ENCODE measurements around the gene COQ4.

Gene COQ4

DNA sequence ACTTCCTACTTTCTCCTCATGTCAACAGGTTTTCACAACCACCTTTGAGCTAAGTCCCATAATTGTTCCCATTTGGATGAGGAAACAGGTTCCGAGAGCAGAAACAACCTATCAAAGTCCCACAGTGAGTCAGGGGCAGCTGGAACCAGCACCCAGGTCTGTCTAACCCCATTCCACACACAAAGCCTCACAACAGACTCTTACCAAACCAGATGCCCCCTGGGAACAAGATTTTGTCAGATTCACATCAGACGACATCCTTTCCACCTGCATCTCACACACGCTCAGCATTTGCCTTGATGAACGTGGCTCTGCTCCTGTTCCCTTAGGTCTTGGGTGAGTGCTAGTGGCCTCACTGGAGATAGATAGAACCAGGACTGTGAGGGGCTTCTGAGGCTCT lies 29.5 kb upstream of the COQ4 start:
- Histone ChIP-seq H3K4me2 (ENCODE audit: insufficient read depth, low read length) (no peak overlapping the region), H3K9ac (ENCODE audit: low read depth, low read length) (no peak overlapping the region), H2AFZ (ENCODE audit: low read depth, low read length) (no peak overlapping the region), H4K20me1 (ENCODE audit: insufficient read depth, low read length) (no peaks in the 10 kb centered on the region), H3K27me3 (ENCODE audit: insufficient read depth, low read length, poor library complexity) (no peaks in the 10 kb centered on the region), H3K9me3 (ENCODE audit: insufficient read depth, low read length, severe bottlenecking) (no peaks in the 10 kb centered on the region), H3K79me2 (ENCODE audit: insufficient read depth, low read length) (no peaks in the 10 kb centered on the region), H3K27ac (ENCODE audit: low read length) (no peak overlapping the region), H3K4me1 (ENCODE audit: insufficient read depth, low read length) (peaks cover 8% of the 10 kb centered on the region; the same call in 1 of the 2 replicates), H3K36me3 (ENCODE audit: insufficient read depth, low read length) (no peaks in the 10 kb centered on the region), H3K4me3 (ENCODE audit: low read depth in 1 of 2, low read length in 2 of 2) (no peak overlapping the region)
- DNase-seq, result peak; percentile 39
- TF ChIP-seq, protein P1, sequence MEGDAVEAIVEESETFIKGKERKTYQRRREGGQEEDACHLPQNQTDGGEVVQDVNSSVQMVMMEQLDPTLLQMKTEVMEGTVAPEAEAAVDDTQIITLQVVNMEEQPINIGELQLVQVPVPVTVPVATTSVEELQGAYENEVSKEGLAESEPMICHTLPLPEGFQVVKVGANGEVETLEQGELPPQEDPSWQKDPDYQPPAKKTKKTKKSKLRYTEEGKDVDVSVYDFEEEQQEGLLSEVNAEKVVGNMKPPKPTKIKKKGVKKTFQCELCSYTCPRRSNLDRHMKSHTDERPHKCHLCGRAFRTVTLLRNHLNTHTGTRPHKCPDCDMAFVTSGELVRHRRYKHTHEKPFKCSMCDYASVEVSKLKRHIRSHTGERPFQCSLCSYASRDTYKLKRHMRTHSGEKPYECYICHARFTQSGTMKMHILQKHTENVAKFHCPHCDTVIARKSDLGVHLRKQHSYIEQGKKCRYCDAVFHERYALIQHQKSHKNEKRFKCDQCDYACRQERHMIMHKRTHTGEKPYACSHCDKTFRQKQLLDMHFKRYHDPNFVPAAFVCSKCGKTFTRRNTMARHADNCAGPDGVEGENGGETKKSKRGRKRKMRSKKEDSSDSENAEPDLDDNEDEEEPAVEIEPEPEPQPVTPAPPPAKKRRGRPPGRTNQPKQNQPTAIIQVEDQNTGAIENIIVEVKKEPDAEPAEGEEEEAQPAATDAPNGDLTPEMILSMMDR (IDR thresholded peaks at IDR 0.05; ENCODE audit: borderline replicate concordance, extremely low read depth, low read length, poor library complexity, severe bottlenecking), result no peak
- no peak for TF ChIP-seq EZH2 (IDR thresholded peaks at IDR 0.05; ENCODE audit: borderline replicate concordance, low read depth, low read length, severe bottlenecking)
- peak; percentile 62 for ATAC-seq (ENCODE audit: insufficient read depth, low read depth)

DNA sequence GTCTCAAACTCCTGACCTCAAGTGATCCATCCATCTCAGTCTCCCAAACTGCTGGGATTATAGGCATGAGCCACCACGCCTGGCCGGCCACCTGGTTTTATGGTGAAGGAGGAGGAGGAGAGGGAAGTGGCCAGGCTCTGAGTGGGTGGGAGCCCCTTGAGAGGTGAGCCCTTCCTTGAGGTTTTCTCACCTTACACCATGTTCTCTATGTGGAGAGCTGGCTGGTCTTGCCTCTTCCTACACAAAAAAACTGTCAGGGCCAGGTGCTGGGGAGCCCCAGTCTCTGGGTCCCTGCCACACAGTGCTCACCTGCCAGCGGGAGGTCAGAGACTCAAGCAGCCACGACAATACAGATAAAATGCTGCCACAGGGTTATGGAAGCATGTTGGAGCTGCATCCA lies 28.5 kb upstream of the COQ4 start:
- Histone ChIP-seq H3K4me2 (ENCODE audit: insufficient read depth, low read length) (no peak overlapping the region), H4K20me1 (ENCODE audit: insufficient read depth, low read length) (no peaks in the 10 kb centered on the region), H3K4me3 (ENCODE audit: low read depth in 1 of 2, low read length in 2 of 2) (no peak overlapping the region), H3K9ac (ENCODE audit: low read depth, low read length) (no peak overlapping the region), H3K27ac (ENCODE audit: low read length) (no peak overlapping the region), H3K79me2 (ENCODE audit: insufficient read depth, low read length) (no peaks in the 10 kb centered on the region), H3K9me3 (ENCODE audit: insufficient read depth, low read length, severe bottlenecking) (no peaks in the 10 kb centered on the region), H3K36me3 (ENCODE audit: insufficient read depth, low read length) (no peaks in the 10 kb centered on the region), H2AFZ (ENCODE audit: low read depth, low read length) (no peak overlapping the region), H3K27me3 (ENCODE audit: insufficient read depth, low read length, poor library complexity) (no peaks in the 10 kb centered on the region), H3K4me1 (ENCODE audit: insufficient read depth, low read length) (peaks cover 8% of the 10 kb centered on the region; the same call in 1 of the 2 replicates)
- no peak for ATAC-seq (ENCODE audit: insufficient read depth, low read depth)
- no peak for DNase-seq
- TF ChIP-seq EZH2 (IDR thresholded peaks at IDR 0.05; ENCODE audit: borderline replicate concordance, low read depth, low read length, severe bottlenecking), result no peak
- TF ChIP-seq, protein P1 (IDR thresholded peaks at IDR 0.05; ENCODE audit: borderline replicate concordance, extremely low read depth, low read length, poor library complexity, severe bottlenecking), result no peak

DNA sequence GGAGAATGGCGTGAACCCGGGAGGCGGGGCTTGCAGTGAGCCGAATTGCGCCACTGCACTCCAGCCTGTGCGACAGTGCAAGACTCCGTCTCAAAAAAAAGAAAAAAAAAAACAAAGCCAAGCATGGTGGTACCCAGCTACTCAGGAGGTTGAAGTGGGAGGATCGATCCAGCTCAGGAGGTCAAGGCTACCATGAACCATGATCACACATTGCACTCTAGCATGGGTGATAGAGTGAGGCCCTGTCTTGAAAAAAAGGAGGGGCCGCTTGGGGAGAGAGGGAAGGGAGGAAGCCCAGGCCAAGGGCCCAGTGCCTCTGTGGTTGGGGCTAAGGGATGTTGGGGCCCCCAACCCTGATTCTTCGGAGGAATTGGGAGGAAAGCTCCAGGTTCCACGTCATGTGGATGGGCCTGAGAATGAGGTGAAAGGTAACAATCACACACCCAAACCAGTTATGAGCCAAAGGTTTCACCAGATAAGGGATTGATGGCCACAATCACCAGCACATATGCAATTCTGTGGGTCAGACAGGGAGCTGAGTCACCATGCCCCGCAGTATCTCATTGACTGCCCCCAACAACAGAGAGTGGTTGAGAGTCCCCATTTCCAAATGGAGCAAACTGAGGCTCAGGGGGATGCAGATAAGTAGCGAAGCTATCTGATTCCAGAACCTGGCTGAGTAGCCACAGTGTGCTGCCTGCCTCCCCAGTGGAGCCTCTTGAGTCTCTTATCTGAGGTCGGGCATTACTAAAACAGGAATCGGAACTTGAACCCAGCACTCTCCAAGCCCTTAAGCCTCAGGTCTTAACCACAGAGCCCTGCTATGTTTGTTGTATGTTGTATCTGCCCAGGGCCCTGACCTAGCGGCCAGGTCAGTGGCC lies 26.1 kb upstream of the COQ4 start:
- TF ChIP-seq, protein P1 (IDR thresholded peaks at IDR 0.05; ENCODE audit: borderline replicate concordance, extremely low read depth, low read length, poor library complexity, severe bottlenecking), result no peak
- TF ChIP-seq EZH2 (IDR thresholded peaks at IDR 0.05; ENCODE audit: borderline replicate concordance, low read depth, low read length, severe bottlenecking), result no peak
- H3K36me3 ChIP-seq (ENCODE audit: insufficient read depth, low read length), result no peaks in the 10 kb centered on the region
- no peak overlapping the region for H3K27ac ChIP-seq (ENCODE audit: low read length)
- no peak overlapping the region for H2AFZ ChIP-seq (ENCODE audit: low read depth, low read length)
- ATAC-seq (ENCODE audit: insufficient read depth, low read depth) (no peak), DNase-seq (no peak)
- H3K4me3 ChIP-seq (ENCODE audit: low read depth in 1 of 2, low read length in 2 of 2), result no peak overlapping the region
- H3K27me3 ChIP-seq (ENCODE audit: insufficient read depth, low read length, poor library complexity), result no peaks in the 10 kb centered on the region
- H3K4me2 ChIP-seq (ENCODE audit: insufficient read depth, low read length), result no peak overlapping the region
- H3K9me3 ChIP-seq (ENCODE audit: insufficient read depth, low read length, severe bottlenecking), result no peaks in the 10 kb centered on the region
- H3K79me2 ChIP-seq (ENCODE audit: insufficient read depth, low read length), result no peaks in the 10 kb centered on the region
- no peaks in the 10 kb centered on the region for H4K20me1 ChIP-seq (ENCODE audit: insufficient read depth, low read length)
- peaks cover 8% of the 10 kb centered on the region; the same call in 1 of the 2 replicates for H3K4me1 ChIP-seq (ENCODE audit: insufficient read depth, low read length)
- no peak overlapping the region for H3K9ac ChIP-seq (ENCODE audit: low read depth, low read length)
